ENCODE results near the gene TRIM2. TPM values are rescaled to one million over a fixed set of nuclear protein-coding genes. Genes with fewer than 3 reads are reported as not detected.
A peak's percentile ranks its signal among the peaks of the same experiment; 100 is the strongest.

Gene TRIM2
- total and polyA plus RNA-seq, 8 donors: 49.6 to 88.2 (median 77.7) TPM

- no peak overlapping the region for H3K4me3 ChIP-seq
- no peaks in the 10 kb centered on the region for H3K27me3 ChIP-seq
- no peak overlapping the region for H3K27ac ChIP-seq
- intact Hi-C loops (cut with DNase I): no loop called here
- H3K36me3 ChIP-seq: peaks cover 0 to 13% of the 10 kb centered on the region in 2 donors
- no peak for TF ChIP-seq CTCF (IDR thresholded peaks at IDR 0.05)
- peaks cover 0 to 10% of the 10 kb centered on the region in 2 donors for H3K4me1 ChIP-seq
- peaks cover 0 to 3% of the 10 kb centered on the region in 2 donors for H3K9me3 ChIP-seq
- no peak for ATAC-seq
- DNase-seq: no peak
Measured at GRCh38 chr4:153291562-153291961, 87.3 kb downstream of the TRIM2 start.

GRCh38 chr4:153292897-153293741 is 88.9 kb downstream of the TRIM2 start:
- Histone ChIP-seq H3K36me3 (peaks cover 0 to 13% of the 10 kb centered on the region in 2 donors), H3K4me3 (no peak overlapping the region), H3K9me3 (peaks cover 0 to 3% of the 10 kb centered on the region in 2 donors), H3K4me1 (peaks cover 0 to 16% of the 10 kb centered on the region in 2 donors), H3K27ac (no peak overlapping the region), H3K27me3 (no peaks in the 10 kb centered on the region)
- intact Hi-C loops (cut with DNase I): no loop called here
- DNase-seq (peak in 2 of 4 donors; percentile 26 to 62), ATAC-seq (no peak)
- no peak for TF ChIP-seq CTCF (IDR thresholded peaks at IDR 0.05)

GRCh38 chr4:153293742-153294057 is 89.5 kb downstream of the TRIM2 start:
- no peak overlapping the region for H3K4me3 ChIP-seq
- ATAC-seq (no peak), DNase-seq (no peak)
- intact Hi-C loops (cut with DNase I): no loop called here
- H3K9me3 ChIP-seq: no peaks in the 10 kb centered on the region
- no peak for TF ChIP-seq CTCF (IDR thresholded peaks at IDR 0.05)
- peaks cover 0 to 16% of the 10 kb centered on the region in 2 donors for H3K4me1 ChIP-seq
- no peak overlapping the region for H3K27ac ChIP-seq
- peaks cover 0 to 13% of the 10 kb centered on the region in 2 donors for H3K36me3 ChIP-seq
- no peaks in the 10 kb centered on the region for H3K27me3 ChIP-seq

- intact Hi-C loops (cut with DNase I): no loop called here
- H3K4me1 ChIP-seq: peaks cover 0 to 16% of the 10 kb centered on the region in 2 donors
- peak in 1 of 4 donors; percentile 38 for DNase-seq
- peaks cover 0 to 13% of the 10 kb centered on the region in 2 donors for H3K36me3 ChIP-seq
- ATAC-seq: no peak
- H3K27ac ChIP-seq: no peak overlapping the region
- no peak for TF ChIP-seq CTCF (IDR thresholded peaks at IDR 0.05)
- H3K4me3 ChIP-seq: no peak overlapping the region
- H3K27me3 ChIP-seq: no peaks in the 10 kb centered on the region
- H3K9me3 ChIP-seq: peaks cover 0 to 2% of the 10 kb centered on the region in 2 donors
Measured at GRCh38 chr4:153294631-153295030, 90.4 kb downstream of the TRIM2 start.

- ATAC-seq: no peak
- Histone ChIP-seq H3K9me3 (peaks cover 0 to 8% of the 10 kb centered on the region in 2 donors), H3K4me1 (peaks cover 0 to 16% of the 10 kb centered on the region in 2 donors), H3K27me3 (no peaks in the 10 kb centered on the region), H3K27ac (no peak overlapping the region), H3K36me3 (peaks cover 0 to 13% of the 10 kb centered on the region in 2 donors), H3K4me3 (no peak overlapping the region)
- intact Hi-C loops (cut with DNase I): no loop called here
- no peak for TF ChIP-seq CTCF (IDR thresholded peaks at IDR 0.05)
- DNase-seq: no peak
Measured at GRCh38 chr4:153295131-153295755, 91.0 kb downstream of the TRIM2 start.
